ENCODE measurements around the gene SLC10A1.

SLC10A1 gene

GRCh38 chr14:69796797-69797500 lies at the start of gene SLC10A1:
Gene SLC10A1, minus strand, starts transcription at chr14:69797241. Its CDS starts 86 bp downstream, at chr14:69797155.
- DNase-seq: no peak
- no peaks in the 10 kb centered on the region for H3K4me1 Mint-ChIP-seq
- no peaks in the 10 kb centered on the region for H3K9me3 Mint-ChIP-seq
- H3K27me3 Mint-ChIP-seq: peaks cover 9% of the 10 kb centered on the region
- peak within 1 kb of the TSS in 1 of 2 donors; percentile 21 for H3K27ac Mint-ChIP-seq
- H3K4me3 Mint-ChIP-seq: no peak within 1 kb of the TSS
- ATAC-seq: no peak

GRCh38 chr14:69845787-69846186 lies 48.7 kb upstream of the SLC10A1 start:
- Mint-ChIP-seq H3K9me3 (no peaks in the 10 kb centered on the region), H3K27ac (no peak overlapping the region), H3K4me1 (no peaks in the 10 kb centered on the region), H3K4me3 (no peak overlapping the region), H3K27me3 (peaks cover 6% of the 10 kb centered on the region)
- ATAC-seq (no peak), DNase-seq (no peak)

- Mint-ChIP-seq H3K27me3 (peaks cover 6% of the 10 kb centered on the region), H3K9me3 (no peaks in the 10 kb centered on the region), H3K4me3 (no peak overlapping the region), H3K4me1 (no peaks in the 10 kb centered on the region), H3K27ac (no peak overlapping the region)
- no peak for ATAC-seq
- DNase-seq: no peak
Observed at GRCh38 chr14:69845050-69845581, 48.1 kb upstream of the SLC10A1 start.

DNA sequence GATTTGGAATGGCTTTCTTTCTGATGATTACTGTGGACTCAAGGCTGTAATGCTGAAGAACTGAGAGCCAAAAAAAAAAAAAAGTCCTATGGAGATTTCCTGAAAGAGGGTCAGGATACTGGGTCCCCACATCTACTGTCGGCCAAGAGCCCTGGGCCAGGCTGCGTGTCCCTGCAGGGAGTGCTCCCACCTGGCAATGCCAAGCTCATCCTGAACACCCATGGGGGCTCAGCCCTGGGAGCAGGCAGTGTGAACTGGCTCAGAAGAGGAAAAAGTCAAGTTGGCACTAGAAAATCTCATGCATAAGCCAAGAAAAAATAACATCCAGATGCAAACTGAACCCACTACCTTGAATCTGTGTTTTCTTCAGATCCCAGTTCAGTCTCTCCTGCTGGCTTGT lies 47.1 kb upstream of the SLC10A1 start:
- Mint-ChIP-seq H3K27me3 (peaks cover 6% of the 10 kb centered on the region), H3K4me1 (no peaks in the 10 kb centered on the region), H3K9me3 (no peaks in the 10 kb centered on the region), H3K27ac (no peak overlapping the region), H3K4me3 (no peak overlapping the region)
- ATAC-seq: no peak
- DNase-seq: no peak

- no peak overlapping the region for H3K27ac Mint-ChIP-seq
- DNase-seq: no peak
Observed at GRCh38 chr14:69842686-69843420, 45.8 kb upstream of the SLC10A1 start.

GRCh38 chr14:69841656-69842055 lies 44.6 kb upstream of the SLC10A1 start:
- Mint-ChIP-seq H3K27ac (no peak overlapping the region), H3K4me1 (no peaks in the 10 kb centered on the region), H3K27me3 (no peaks in the 10 kb centered on the region), H3K4me3 (no peak overlapping the region), H3K9me3 (no peaks in the 10 kb centered on the region)
- ATAC-seq: no peak
- no peak for DNase-seq

More at GRCh38 chr14:69842686-69843420, 45.8 kb upstream of the SLC10A1 start:
- Mint-ChIP-seq H3K4me1 (no peaks in the 10 kb centered on the region), H3K4me3 (no peak overlapping the region), H3K27me3 (no peaks in the 10 kb centered on the region), H3K9me3 (no peaks in the 10 kb centered on the region)
- ATAC-seq: no peak

- no peak overlapping the region for H3K27ac Mint-ChIP-seq
- ATAC-seq (no peak), DNase-seq (no peak)
- no peaks in the 10 kb centered on the region for H3K9me3 Mint-ChIP-seq
- H3K4me3 Mint-ChIP-seq: no peak overlapping the region
- H3K4me1 Mint-ChIP-seq: no peaks in the 10 kb centered on the region
- H3K27me3 Mint-ChIP-seq: no peaks in the 10 kb centered on the region
Observed at GRCh38 chr14:69839661-69840060, 42.6 kb upstream of the SLC10A1 start.

DNA sequence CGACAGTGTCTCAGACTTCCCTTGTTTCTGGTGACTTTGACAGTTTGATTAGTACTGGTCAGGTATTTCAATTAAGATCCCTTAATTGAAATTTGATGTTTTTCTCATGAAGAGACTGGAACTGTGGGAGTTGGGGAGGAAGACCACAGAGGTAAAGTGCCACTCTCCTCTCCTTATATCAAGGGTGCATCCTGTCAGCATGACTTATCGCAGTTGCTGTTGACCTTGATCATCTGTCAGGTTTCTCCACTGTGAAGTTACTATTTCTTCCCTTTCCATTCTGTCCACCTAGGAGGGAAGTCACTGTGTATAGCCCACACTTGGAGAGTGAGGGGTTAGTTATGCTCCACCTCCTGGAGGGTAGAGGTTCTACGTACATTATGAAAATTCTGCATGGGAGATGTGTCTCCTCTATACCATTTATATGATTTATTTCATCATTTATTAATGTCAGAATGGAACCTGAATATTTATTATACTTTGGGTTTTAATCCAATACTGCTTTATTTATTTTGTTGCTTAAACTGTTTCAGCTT lies 41.9 kb upstream of the SLC10A1 start:
- H3K4me3 Mint-ChIP-seq: no peak overlapping the region
- ATAC-seq (no peak), DNase-seq (no peak)
- no peak overlapping the region for H3K27ac Mint-ChIP-seq
- no peaks in the 10 kb centered on the region for H3K9me3 Mint-ChIP-seq
- H3K27me3 Mint-ChIP-seq: no peaks in the 10 kb centered on the region
- H3K4me1 Mint-ChIP-seq: no peaks in the 10 kb centered on the region

- Mint-ChIP-seq H3K27me3 (peaks cover 6% of the 10 kb centered on the region), H3K4me3 (no peak overlapping the region), H3K27ac (no peak overlapping the region), H3K4me1 (no peaks in the 10 kb centered on the region), H3K9me3 (no peaks in the 10 kb centered on the region)
- no peak for DNase-seq
- ATAC-seq: no peak
Observed at GRCh38 chr14:69828879-69829278, 31.8 kb upstream of the SLC10A1 start.

DNA sequence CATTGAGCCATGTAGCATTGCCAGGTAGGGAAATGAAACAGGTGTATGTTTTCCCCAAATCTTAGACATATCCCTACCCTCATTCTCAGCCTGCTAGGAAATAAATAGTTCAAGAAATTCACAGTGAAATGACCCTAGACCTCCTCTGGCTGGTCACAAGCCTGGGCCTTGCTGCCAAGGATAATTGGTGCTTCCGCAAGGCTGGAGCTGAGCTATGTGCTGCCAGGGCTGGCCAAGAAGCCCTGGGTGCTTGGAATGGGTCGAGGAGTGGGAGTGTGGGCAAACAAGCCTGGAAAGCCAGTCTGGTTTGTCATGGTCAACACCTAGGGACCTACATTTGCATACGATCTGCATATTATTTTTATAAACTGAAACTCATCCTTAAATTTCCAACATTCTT lies 31.3 kb upstream of the SLC10A1 start:
- no peak overlapping the region for H3K4me3 Mint-ChIP-seq
- H3K4me1 Mint-ChIP-seq: no peaks in the 10 kb centered on the region
- DNase-seq (no peak), ATAC-seq (no peak)
- no peak overlapping the region for H3K27ac Mint-ChIP-seq
- no peaks in the 10 kb centered on the region for H3K9me3 Mint-ChIP-seq
- H3K27me3 Mint-ChIP-seq: peaks cover 6% of the 10 kb centered on the region

GRCh38 chr14:69827560-69827959 lies 30.5 kb upstream of the SLC10A1 start:
- Mint-ChIP-seq H3K4me3 (no peak overlapping the region), H3K27me3 (peaks cover 6% of the 10 kb centered on the region), H3K9me3 (no peaks in the 10 kb centered on the region), H3K27ac (no peak overlapping the region), H3K4me1 (no peaks in the 10 kb centered on the region)
- ATAC-seq: peak; percentile 75
- DNase-seq: no peak

GRCh38 chr14:69822456-69822855 lies 25.4 kb upstream of the SLC10A1 start:
- ATAC-seq (no peak), DNase-seq (no peak)
- Mint-ChIP-seq H3K4me1 (peaks cover 5% of the 10 kb centered on the region), H3K27me3 (peaks cover 6% of the 10 kb centered on the region), H3K4me3 (no peak overlapping the region), H3K9me3 (no peaks in the 10 kb centered on the region), H3K27ac (no peak overlapping the region)

- no peak for ATAC-seq
- no peak for DNase-seq
- no peak overlapping the region for H3K27ac Mint-ChIP-seq
- H3K4me1 Mint-ChIP-seq: peaks cover 5% of the 10 kb centered on the region
- H3K9me3 Mint-ChIP-seq: no peaks in the 10 kb centered on the region
- H3K4me3 Mint-ChIP-seq: no peak overlapping the region
- no peaks in the 10 kb centered on the region for H3K27me3 Mint-ChIP-seq
Observed at GRCh38 chr14:69820991-69821390, 23.9 kb upstream of the SLC10A1 start.

- no peak overlapping the region for H3K4me3 Mint-ChIP-seq
- no peak for ATAC-seq
Observed at GRCh38 chr14:69819607-69820006, 22.6 kb upstream of the SLC10A1 start.

GRCh38 chr14:69818758-69819191 lies 21.7 kb upstream of the SLC10A1 start:
- DNase-seq: peak; percentile 64 to 71
- ATAC-seq: peak; percentile 84
- Mint-ChIP-seq H3K27me3 (no peaks in the 10 kb centered on the region), H3K27ac (peak overlapping the region in 1 of 2 donors; percentile 54), H3K9me3 (no peaks in the 10 kb centered on the region), H3K4me3 (no peak overlapping the region), H3K4me1 (peaks cover 5% of the 10 kb centered on the region)

More at GRCh38 chr14:69819607-69820006, 22.6 kb upstream of the SLC10A1 start:
- Mint-ChIP-seq H3K27me3 (no peaks in the 10 kb centered on the region), H3K27ac (no peak overlapping the region), H3K4me1 (peaks cover 5% of the 10 kb centered on the region), H3K9me3 (no peaks in the 10 kb centered on the region)
- DNase-seq: no peak

DNA sequence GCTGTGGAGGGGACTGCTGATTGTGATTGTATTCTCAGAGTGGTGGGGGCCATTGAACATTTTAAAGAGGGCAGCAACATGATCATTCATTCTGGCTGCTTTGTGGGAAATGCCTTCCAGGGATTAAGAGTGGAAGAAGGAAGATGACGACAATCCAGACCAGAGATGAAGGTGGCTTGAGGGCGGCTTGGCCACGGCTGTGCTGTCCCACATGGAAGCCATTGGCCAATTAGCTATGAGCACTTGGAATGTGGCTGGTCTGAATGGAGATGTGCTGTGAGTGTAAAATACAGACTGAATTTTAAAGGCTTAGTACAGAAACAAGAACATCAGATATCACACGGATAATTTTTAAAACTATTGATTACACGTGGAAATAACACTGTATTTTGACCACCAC lies 19.2 kb upstream of the SLC10A1 start:
- H3K9me3 Mint-ChIP-seq: no peaks in the 10 kb centered on the region
- no peaks in the 10 kb centered on the region for H3K27me3 Mint-ChIP-seq
- peaks cover 5% of the 10 kb centered on the region for H3K4me1 Mint-ChIP-seq
- DNase-seq (no peak), ATAC-seq (no peak)
- no peak overlapping the region for H3K4me3 Mint-ChIP-seq
- no peak overlapping the region for H3K27ac Mint-ChIP-seq
